HG03565 (cell line): ENCODE data around the gene C17orf107.

Experiments
- ATAC-seq: cut with Tn5 transposase; IDR thresholded peaks from one replicate; pipeline ENCODE4 v1.9.1; 2021; ENCODE audit warnings: mild to moderate bottlenecking, moderate library complexity; ENCODE audit not compliant: unreplicated experiment

Gene C17orf107

DNA sequence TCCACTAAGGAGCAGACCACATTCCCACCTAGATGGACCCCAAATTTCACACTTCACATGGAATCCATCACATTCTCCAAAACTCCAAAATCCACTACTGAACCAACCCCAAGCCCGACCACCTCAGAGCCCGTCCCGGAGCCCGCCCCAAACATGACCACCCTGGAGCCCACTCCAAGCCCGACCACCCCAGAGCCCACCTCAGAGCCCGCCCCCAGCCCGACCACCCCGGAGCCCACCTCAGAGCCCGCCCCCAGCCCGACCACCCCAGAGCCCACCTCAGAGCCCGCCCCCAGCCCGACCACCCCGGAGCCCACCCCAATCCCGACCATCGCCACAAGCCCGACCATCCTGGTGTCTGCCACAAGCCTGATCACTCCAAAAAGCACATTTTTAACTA is 34.3 kb downstream of the C17orf107 start:
- no peak for ATAC-seq

- no peak for ATAC-seq
Measured at GRCh38 chr17:4934173-4934979, 35.0 kb downstream of the C17orf107 start.

DNA sequence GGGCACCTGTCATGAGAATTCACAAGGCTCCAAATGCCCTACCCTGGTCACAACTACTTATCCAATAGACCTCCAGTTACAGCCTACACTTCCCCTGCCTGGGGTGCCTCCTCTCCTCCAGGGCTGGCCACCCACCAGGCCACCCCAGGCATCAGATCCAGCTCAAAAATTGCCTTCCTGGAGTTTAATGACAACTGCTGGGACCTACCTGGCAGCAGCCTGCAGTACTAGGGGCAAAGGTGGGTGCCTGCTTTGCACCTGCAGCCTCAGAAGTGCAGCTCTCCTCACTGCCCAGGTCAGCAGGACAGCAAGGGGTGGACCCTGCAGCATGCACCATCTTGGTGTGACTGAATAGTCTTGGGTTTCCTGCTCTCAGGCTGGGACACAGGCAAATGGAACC is 36.3 kb downstream of the C17orf107 start:
- no peak for ATAC-seq

GRCh38 chr17:4936436-4936835 is 37.1 kb downstream of the C17orf107 start:
- ATAC-seq, result no peak

GRCh38 chr17:4937553-4937952 is 38.2 kb downstream of the C17orf107 start:
- ATAC-seq, result no peak

DNA sequence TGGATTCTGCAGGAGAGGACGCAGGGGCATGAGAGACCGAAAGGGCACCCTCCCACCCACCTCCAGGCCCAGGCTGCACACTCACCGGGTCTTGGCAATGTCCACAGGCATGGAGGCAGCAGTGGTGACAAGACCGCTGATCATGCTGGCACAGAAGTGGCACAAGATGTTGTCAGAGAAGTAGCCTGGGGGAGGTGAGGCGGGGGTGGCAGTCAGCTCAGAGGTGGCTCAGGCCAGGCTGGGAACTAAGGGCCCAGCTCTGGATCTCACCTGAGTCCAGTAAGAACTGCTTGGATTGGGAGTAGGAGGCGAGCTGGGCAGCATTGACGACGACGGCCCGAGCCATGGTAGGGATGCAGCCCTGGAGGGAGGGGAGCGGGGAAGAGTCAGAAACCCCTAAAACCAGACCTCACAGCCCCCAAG is 38.7 kb downstream of the C17orf107 start:
- no peak for ATAC-seq

- ATAC-seq, result no peak
Measured at GRCh38 chr17:4938688-4939545, 39.6 kb downstream of the C17orf107 start.

DNA sequence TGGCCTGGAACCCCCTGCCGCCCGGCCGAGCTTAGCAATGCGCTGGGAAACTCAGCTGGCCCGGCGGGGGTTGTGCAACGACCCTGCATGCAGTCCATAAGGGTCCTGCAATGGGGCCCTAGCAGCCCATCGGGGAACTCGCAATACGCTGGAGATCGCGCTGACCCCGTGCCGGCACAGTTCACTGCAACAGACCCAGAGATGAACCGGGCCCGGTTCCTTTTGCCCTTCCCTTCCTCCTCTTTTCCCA is 40.1 kb downstream of the C17orf107 start:
- ATAC-seq, result no peak

DNA sequence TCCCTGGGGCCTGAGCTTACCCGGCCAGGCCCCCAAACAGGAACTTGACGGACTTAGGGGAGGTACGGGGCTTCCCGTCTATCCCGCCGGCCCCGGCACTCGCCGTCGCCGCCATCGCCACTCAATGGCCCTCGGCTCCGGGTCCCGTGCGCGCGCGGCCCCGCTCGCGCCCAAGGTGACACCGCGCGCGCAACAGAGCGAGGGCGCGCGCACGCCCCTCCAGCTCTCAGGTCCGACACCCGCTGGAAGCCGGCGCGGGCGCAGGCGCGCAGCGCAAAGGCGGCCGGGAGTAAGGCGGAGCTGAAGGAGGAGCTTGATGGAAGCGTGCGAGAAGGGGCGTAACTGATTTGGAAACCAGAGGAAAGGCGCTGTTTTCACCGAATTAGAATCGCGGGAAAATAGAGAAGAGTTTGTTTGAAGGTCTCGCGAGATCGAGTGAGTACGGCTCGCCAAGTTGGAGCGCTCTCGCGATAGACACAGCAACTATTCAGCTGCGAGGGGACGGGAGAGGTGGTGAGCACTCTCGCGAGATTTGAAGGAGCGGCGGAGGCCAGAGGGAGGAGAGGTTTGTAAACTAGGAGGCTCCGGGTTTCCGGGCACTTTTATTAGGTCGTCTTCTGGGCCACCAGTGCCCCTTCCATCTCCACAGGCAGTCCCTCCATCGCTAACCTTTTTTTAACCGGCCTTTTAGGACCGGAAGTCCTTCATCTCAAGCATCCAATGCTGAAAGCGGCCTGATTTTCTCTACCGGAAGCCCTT is 40.6 kb downstream of the C17orf107 start, which contains the start of the genes RNF167 and SLC25A11:
RNF167 (plus strand) TSS at position 473 of the 759 bp plus-strand sequence. CDS start 642 bp downstream, outside the sequence.
SLC25A11 (minus strand) TSS at position 251 of the 759 bp plus-strand sequence; CDS start at position 115, 136 bp downstream.
- peak; percentile 75 for ATAC-seq

GRCh38 chr17:4940555-4941318 is 41.4 kb downstream of the C17orf107 start:
- no peak for ATAC-seq

- no peak for ATAC-seq
Measured at GRCh38 chr17:4941319-4941610, 41.9 kb downstream of the C17orf107 start.

GRCh38 chr17:4942760-4943508 is 43.6 kb downstream of the C17orf107 start:
- ATAC-seq, result no peak

DNA sequence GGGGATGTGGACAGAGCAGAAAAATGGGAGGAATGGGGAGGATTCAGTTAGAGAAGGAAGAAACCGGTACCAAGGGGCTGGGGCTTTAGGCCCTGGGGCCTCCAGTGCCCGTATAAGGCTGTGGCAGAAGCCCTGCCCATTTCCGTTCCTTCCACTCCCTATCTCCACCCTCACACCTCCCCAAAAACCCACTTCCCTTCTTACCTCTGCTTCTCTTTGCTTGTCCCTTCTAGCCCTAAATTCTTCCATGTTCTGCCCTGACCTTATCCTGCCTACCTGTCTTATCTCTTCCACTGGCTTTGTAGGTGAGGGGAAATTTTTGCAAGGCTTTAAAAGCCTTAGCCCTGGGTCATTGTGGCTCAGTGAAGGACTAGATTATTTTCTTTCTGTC is 44.8 kb downstream of the C17orf107 start:
- no peak for ATAC-seq

DNA sequence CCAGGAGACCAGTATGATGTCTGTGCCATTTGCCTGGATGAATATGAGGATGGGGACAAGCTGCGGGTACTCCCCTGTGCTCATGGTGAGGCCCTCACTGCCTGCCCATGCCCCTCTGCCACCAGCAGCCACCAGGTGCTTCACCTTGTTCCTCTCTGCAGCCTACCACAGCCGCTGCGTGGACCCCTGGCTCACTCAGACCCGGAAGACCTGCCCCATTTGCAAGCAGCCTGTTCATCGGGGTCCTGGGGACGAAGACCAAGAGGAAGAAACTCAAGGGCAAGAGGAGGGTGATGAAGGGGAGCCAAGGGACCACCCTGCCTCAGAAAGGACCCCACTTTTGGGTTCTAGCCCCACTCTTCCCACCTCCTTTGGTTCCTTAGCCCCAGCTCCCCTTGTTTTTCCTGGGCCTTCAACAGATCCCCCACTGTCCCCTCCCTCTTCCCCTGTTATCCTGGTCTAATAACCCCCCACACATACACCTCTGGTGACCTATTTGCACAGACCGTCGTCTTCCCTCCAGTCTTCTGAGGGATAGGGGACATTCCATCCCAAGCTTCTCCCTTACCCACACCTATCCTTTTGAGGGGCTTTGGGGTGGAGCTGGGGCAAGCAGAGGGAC is 45.3 kb downstream of the C17orf107 start:
- ATAC-seq, result no peak

DNA sequence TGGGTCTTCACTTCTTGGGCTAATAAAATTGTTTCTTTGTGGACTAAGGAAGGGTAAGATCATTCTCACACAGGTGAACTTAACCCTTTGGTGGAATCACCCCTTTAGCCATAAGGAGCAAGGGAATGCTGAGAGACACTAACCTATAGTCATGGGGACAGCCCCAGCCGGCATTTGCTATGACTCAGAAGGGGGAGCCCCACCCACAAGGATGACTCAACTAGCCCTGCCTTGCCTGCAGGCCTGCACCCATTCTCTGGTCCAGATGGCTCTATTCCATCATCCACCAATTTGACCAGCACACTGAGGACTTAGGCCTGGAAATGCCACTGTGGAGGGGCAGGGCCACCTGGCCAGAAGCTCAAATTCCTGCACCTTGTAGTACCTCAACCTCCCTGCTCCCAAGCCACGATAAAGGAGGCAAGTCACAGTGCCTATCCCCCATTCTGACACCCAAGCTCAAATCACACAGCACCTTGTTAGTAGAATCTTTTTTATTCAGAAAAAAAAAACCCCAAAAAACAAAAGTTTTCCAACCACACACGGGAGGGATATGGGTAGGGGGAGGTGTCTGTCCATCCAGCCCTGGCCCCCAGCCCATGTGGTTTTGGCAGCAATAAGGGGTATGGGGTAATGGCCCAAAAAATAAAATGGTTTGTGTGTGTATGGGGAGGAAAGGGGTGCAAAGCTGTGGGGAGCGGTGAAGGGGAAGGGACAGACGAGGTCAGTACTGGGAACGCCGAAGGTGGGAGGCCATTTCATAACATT is 46.0 kb downstream of the C17orf107 start:
- no peak for ATAC-seq

DNA sequence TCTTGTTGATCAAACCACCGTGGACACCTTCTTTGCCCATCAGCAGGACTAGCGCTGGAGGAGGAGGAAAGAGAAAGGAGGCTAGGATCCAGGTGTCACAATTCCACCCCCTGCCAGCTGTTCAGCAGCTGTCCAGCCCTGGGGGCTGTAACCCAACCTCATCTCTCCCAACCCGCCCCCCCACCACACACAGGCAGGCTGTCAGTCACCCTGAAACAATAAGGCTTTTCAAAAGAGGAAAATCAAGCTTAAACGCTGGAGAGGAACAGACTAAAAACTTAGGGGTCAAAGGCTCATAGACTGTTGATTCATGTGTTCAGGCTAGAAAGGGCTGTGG is 46.6 kb downstream of the C17orf107 start:
- no peak for ATAC-seq

DNA sequence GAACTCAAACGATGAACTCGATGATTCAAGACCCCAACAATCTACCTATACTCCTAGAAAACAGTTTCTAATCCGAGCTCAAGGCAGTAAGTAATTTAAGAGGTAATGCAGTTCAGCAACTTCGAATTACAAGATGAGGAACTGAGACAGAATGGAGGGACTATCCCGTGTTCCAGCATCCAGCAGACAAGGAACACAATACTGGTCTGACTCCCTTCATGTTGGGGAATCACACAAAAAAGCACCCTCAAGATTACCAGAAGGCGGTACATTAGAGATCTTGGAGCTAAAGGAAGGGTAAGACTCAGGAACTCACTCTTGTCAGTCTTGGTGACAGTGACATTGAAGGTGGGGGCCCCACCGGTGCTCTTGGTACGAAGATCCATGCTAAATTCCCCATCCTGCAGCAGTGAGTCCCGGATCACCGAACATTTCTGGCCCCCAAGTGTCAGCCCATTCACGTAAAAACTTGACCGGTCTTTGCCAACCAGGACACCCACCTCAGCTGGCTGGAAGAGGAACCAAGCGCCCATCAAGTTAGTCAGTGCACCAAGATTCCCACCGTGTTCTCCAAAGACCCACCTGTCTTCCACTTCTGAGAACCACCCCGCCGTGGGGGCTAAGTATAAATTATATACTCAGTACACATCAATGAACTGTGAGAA is 47.1 kb downstream of the C17orf107 start:
- no peak for ATAC-seq

- ATAC-seq, result no peak
Measured at GRCh38 chr17:4947010-4947410, 47.7 kb downstream of the C17orf107 start.
